HEK293T (cell line): ENCODE data around the gene ARHGAP45.
A peak's percentile ranks its signal among the peaks of the same experiment; 100 is the strongest.

Experiments
- CTCF ChIA-PET: fragments of 350-600 bp; formaldehyde crosslinking; extraction: SDS; loops from one replicate; lab custom pipeline; 2021; ENCODE audit warnings: antibody characterized with exemption, inconsistent platforms; lab: Yijun Ruan, JAX
- POLR2A ChIA-PET: fragments of 350-600 bp; formaldehyde crosslinking; extraction: SDS; loops from one replicate; lab custom pipeline; 2020; ENCODE audit warnings: antibody characterized with exemption, inconsistent platforms; lab: Yijun Ruan, JAX
- DNase-seq: peaks from one replicate; pipeline ENCODE4 v3.0.0; 2012; ENCODE audit warnings: mixed read lengths; ENCODE audit errors: extremely low spot score
- ARNT ChIP-seq: fragments of 450-650 bp; IDR thresholded peaks from 2 replicates; pipeline ENCODE4 v1.6.1; 2017; ENCODE audit warnings: mild to moderate bottlenecking
- BHLHE40 ChIP-seq: fragments of 450-650 bp; IDR thresholded peaks from 2 replicates; pipeline ENCODE4 v1.6.1; 2016; ENCODE audit warnings: mild to moderate bottlenecking, moderate library complexity, borderline replicate concordance
- CTBP1 ChIP-seq: fragments of 450-650 bp; IDR thresholded peaks from 2 replicates; pipeline ENCODE4 v1.6.1; 2016; ENCODE audit warnings: borderline replicate concordance
- ELF4 ChIP-seq: fragments of 450-650 bp; IDR thresholded peaks from 2 replicates; pipeline ENCODE4 v1.6.1; 2017; ENCODE audit warnings: antibody characterized with exemption
- FOXA1 ChIP-seq: fragments of 450-650 bp; IDR thresholded peaks from 2 replicates; pipeline ENCODE4 v1.6.1; 2016; ENCODE audit warnings: mild to moderate bottlenecking
- FOXK2 ChIP-seq: fragments of 450-650 bp; IDR thresholded peaks from 2 replicates; pipeline ENCODE4 v1.6.1; 2016; ENCODE audit warnings: mild to moderate bottlenecking
- FOXM1 ChIP-seq: fragments of 450-650 bp; IDR thresholded peaks from 2 replicates; pipeline ENCODE4 v1.6.1; 2017; ENCODE audit warnings: mild to moderate bottlenecking, borderline replicate concordance
- HDGF ChIP-seq: fragments of 450-650 bp; IDR thresholded peaks from 2 replicates; pipeline ENCODE4 v1.6.1; 2017; ENCODE audit warnings: antibody characterized with exemption, borderline replicate concordance
- L3MBTL2 ChIP-seq: fragments of 450-650 bp; conservative IDR thresholded peaks from 2 replicates; pipeline ENCODE4 v1.6.1; 2016; ENCODE audit warnings: mild to moderate bottlenecking
- LEF1 ChIP-seq: fragments of 450-650 bp; IDR thresholded peaks from 2 replicates; pipeline ENCODE4 v1.6.1; 2017; ENCODE audit warnings: mild to moderate bottlenecking, borderline replicate concordance
- NFRKB ChIP-seq: fragments of 450-650 bp; IDR thresholded peaks from 2 replicates; pipeline ENCODE4 v1.6.1; 2016; ENCODE audit warnings: mild to moderate bottlenecking, moderate library complexity
- PKNOX1 ChIP-seq: fragments of 450-650 bp; IDR thresholded peaks from 2 replicates; pipeline ENCODE4 v1.6.1; 2016
- SP1 ChIP-seq: fragments of 450-650 bp; IDR thresholded peaks from 2 replicates; pipeline ENCODE4 v1.6.1; 2017
- SUZ12 ChIP-seq: fragments of 450-650 bp; IDR thresholded peaks from 2 replicates; pipeline ENCODE4 v1.6.1; 2016; ENCODE audit warnings: mild to moderate bottlenecking
- TARDBP ChIP-seq: fragments of 450-650 bp; IDR thresholded peaks from 2 replicates; pipeline ENCODE4 v1.6.1; 2016
- ZNF384 ChIP-seq: fragments of 450-650 bp; IDR thresholded peaks from 2 replicates; pipeline ENCODE4 v1.6.1; 2016

The ARHGAP45 gene

GRCh38 chr19:1093330-1093729 is 26.4 kb downstream of the ARHGAP45 start:
- ChIA-PET CTCF (no interaction called here), POLR2A (interaction anchor here (1.6 to 1.7 kb wide), 2 partner anchors 8 to 175 kb away, joined by 6 to 11 read pairs; no protein-coding TSS in a partner anchor)
- TF ChIP-seq ARNT (no peak), ZNF384 (no peak), NFRKB (no peak), HDGF (no peak), L3MBTL2 (no peak), LEF1 (no peak), SUZ12 (no peak), CTBP1 (no peak), FOXA1 (no peak), SP1 (no peak), TARDBP (no peak), PKNOX1 (no peak), FOXM1 (no peak), FOXK2 (no peak), BHLHE40 (no peak), ELF4 (no peak)
- no peak for DNase-seq

GRCh38 chr19:1093811-1094553 is 27.0 kb downstream of the ARHGAP45 start:
- TF ChIP-seq FOXA1, result no peak
- TF ChIP-seq FOXK2, result no peak
- TF ChIP-seq ARNT, result no peak
- no peak for TF ChIP-seq NFRKB
- TF ChIP-seq BHLHE40, result no peak
- no peak for TF ChIP-seq SP1
- TF ChIP-seq SUZ12, result no peak
- TF ChIP-seq TARDBP, result no peak
- TF ChIP-seq ZNF384, result no peak
- no peak for TF ChIP-seq ELF4
- no peak for TF ChIP-seq CTBP1
- TF ChIP-seq LEF1, result no peak
- TF ChIP-seq PKNOX1, result no peak
- TF ChIP-seq FOXM1, result no peak
- no peak for TF ChIP-seq L3MBTL2
- TF ChIP-seq HDGF, result no peak
- CTCF ChIA-PET, result interaction anchor here (0.6 kb wide), 1 partner anchor 101 kb away, joined by 3 read pairs; no protein-coding TSS in a partner anchor
- POLR2A ChIA-PET, result interaction anchor here (1.1 to 1.7 kb wide), 3 partner anchors 9 to 175 kb away, joined by 4 to 11 read pairs (median 6); partner anchors contain the start of gene RNU6-2
- DNase-seq, result no peak

- no peak for DNase-seq
- ChIA-PET POLR2A (interaction anchor here (1.1 to 1.7 kb wide), 3 partner anchors 9 to 174 kb away, joined by 4 to 11 read pairs (median 6); partner anchors contain the start of gene RNU6-2), CTCF (interaction anchor here (0.6 kb wide), 1 partner anchor 100 kb away, joined by 3 read pairs; no protein-coding TSS in a partner anchor)
- TF ChIP-seq HDGF (no peak), FOXK2 (no peak), TARDBP (no peak), ELF4 (no peak), CTBP1 (no peak), FOXM1 (no peak), ARNT (no peak), ZNF384 (no peak), SP1 (no peak), PKNOX1 (no peak), L3MBTL2 (no peak)
Observed at GRCh38 chr19:1094655-1094977, 27.6 kb downstream of the ARHGAP45 start.

- TF ChIP-seq L3MBTL2 (peak; percentile 17; the same call in 1 of the 2 replicates), SUZ12 (no peak), ELF4 (0 out of 2 replicates have a peak, but pooled peaks have one; percentile 6), PKNOX1 (peak; percentile 74)
- ChIA-PET CTCF (interaction anchor here (0.6 kb wide), 1 partner anchor 100 kb away, joined by 3 read pairs; no protein-coding TSS in a partner anchor), POLR2A (interaction anchor here (1.1 to 1.7 kb wide), 3 partner anchors 10 to 174 kb away, joined by 4 to 11 read pairs (median 6); partner anchors contain the start of gene RNU6-2)
- peak; percentile 94 for DNase-seq
Observed at GRCh38 chr19:1094978-1095701, 28.2 kb downstream of the ARHGAP45 start, which contains the start of gene POLR2E. Gene POLR2E (minus strand): TSS chr19:1095375. CDS start chr19:1095315, 60 bp downstream.

- DNase-seq, result no peak
- TF ChIP-seq ELF4, result no peak
- TF ChIP-seq PKNOX1, result no peak
- no peak for TF ChIP-seq FOXA1
- no peak for TF ChIP-seq L3MBTL2
- no peak for TF ChIP-seq BHLHE40
- TF ChIP-seq FOXK2, result no peak
- TF ChIP-seq SUZ12, result no peak
- no peak for TF ChIP-seq FOXM1
- TF ChIP-seq TARDBP, result no peak
- no peak for TF ChIP-seq ARNT
- ChIA-PET CTCF (no interaction called here), POLR2A (interaction anchor here (1.1 to 1.4 kb wide), 2 partner anchors 71 to 171 kb away, joined by 3 to 7 read pairs; partner anchors contain the start of genes CIRBP and CNN2)
Observed at GRCh38 chr19:1097810-1098176, 30.8 kb downstream of the ARHGAP45 start.
